Limb (tissue), 2 donors: ENCODE results near the gene RDH5.

Experiments
- DNase-seq, 2 donors: peaks; one replicate each; pipeline ENCODE4 v3.0.0-alpha.2; 2016; ENCODE audit errors: extremely low spot score in 2 of 2

RDH5 gene

GRCh38 chr12:55696141-55696540 lies 24.1 kb upstream of the RDH5 start:
- DNase-seq, result no peak

- no peak for DNase-seq
Measured at GRCh38 chr12:55696796-55697462, 23.3 kb upstream of the RDH5 start.

GRCh38 chr12:55697686-55698085 lies 22.5 kb upstream of the RDH5 start:
- no peak for DNase-seq

- no peak for DNase-seq
Measured at GRCh38 chr12:55698241-55698955, 21.8 kb upstream of the RDH5 start.

GRCh38 chr12:55698965-55699364 lies 21.2 kb upstream of the RDH5 start:
- no peak for DNase-seq

- no peak for DNase-seq
Measured at GRCh38 chr12:55699471-55700055, 20.6 kb upstream of the RDH5 start.

GRCh38 chr12:55700255-55701018 lies 19.8 kb upstream of the RDH5 start:
- DNase-seq, result no peak

- no peak for DNase-seq
Measured at GRCh38 chr12:55702861-55703260, 17.3 kb upstream of the RDH5 start.

- peak; percentile 70 to 75 for DNase-seq
Measured at GRCh38 chr12:55703288-55703687, 16.9 kb upstream of the RDH5 start.

GRCh38 chr12:55703901-55704761 lies 16.1 kb upstream of the RDH5 start:
- peak; percentile 66 to 74 for DNase-seq

GRCh38 chr12:55704824-55705718 lies 15.1 kb upstream of the RDH5 start:
- DNase-seq, result no peak

GRCh38 chr12:55705782-55706402 lies 14.3 kb upstream of the RDH5 start:
- no peak for DNase-seq

GRCh38 chr12:55706568-55707218 lies 13.5 kb upstream of the RDH5 start:
- no peak for DNase-seq

GRCh38 chr12:55707219-55707671 lies 12.9 kb upstream of the RDH5 start:
- no peak for DNase-seq

- peak in 1 of 2 donors; percentile 85 for DNase-seq
Measured at GRCh38 chr12:55707841-55708694, 12.1 kb upstream of the RDH5 start, which contains the start of gene ITGA7. ITGA7 (minus strand) TSS chr12:55707904; CDS start chr12:55707682, 222 bp downstream.

- no peak for DNase-seq
Measured at GRCh38 chr12:55708695-55709233, 11.4 kb upstream of the RDH5 start.

- DNase-seq, result no peak
Measured at GRCh38 chr12:55711786-55712553, 8.2 kb upstream of the RDH5 start.
